ENCODE data around the gene CXXC5.
A peak's percentile ranks its signal among the peaks of the same experiment; 100 is the strongest.
"Not testable (repeated sequence)": the region's sequence is repeated elsewhere in the genome, so short reads cannot be mapped to it uniquely, and the experiment has no call there.

Gene CXXC5

GRCh38 chr5:139611703-139612584 lies 36.2 kb upstream of the CXXC5 start:
- no peak overlapping the region for H3K4me3 ChIP-seq (ENCODE audit: low read depth, low read length)
- POLR2A ChIA-PET: no interaction called here
- CTCF ChIA-PET: interaction anchor here (1.2 to 4.3 kb wide), 5 partner anchors 8 to 189 kb away, joined by 3 to 32 read pairs (median 5); no protein-coding TSS in a partner anchor
- no peak for DNase-seq (ENCODE audit: low read depth, low spot score)
- TF ChIP-seq, protein P1, sequence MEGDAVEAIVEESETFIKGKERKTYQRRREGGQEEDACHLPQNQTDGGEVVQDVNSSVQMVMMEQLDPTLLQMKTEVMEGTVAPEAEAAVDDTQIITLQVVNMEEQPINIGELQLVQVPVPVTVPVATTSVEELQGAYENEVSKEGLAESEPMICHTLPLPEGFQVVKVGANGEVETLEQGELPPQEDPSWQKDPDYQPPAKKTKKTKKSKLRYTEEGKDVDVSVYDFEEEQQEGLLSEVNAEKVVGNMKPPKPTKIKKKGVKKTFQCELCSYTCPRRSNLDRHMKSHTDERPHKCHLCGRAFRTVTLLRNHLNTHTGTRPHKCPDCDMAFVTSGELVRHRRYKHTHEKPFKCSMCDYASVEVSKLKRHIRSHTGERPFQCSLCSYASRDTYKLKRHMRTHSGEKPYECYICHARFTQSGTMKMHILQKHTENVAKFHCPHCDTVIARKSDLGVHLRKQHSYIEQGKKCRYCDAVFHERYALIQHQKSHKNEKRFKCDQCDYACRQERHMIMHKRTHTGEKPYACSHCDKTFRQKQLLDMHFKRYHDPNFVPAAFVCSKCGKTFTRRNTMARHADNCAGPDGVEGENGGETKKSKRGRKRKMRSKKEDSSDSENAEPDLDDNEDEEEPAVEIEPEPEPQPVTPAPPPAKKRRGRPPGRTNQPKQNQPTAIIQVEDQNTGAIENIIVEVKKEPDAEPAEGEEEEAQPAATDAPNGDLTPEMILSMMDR (IDR thresholded peaks at IDR 0.05; ENCODE audit: insufficient read depth, low read length, missing control alignments): no peak

- ChIA-PET POLR2A (no interaction called here), CTCF (interaction anchor here (1.1 to 5.6 kb wide), 4 partner anchors 13 to 156 kb away, joined by 3 to 35 read pairs (median 4); no protein-coding TSS in a partner anchor)
- no peak overlapping the region for H3K4me3 ChIP-seq (ENCODE audit: low read depth, low read length)
- no peak for DNase-seq (ENCODE audit: low read depth, low spot score)
- TF ChIP-seq, protein P1 (IDR thresholded peaks at IDR 0.05; ENCODE audit: insufficient read depth, low read length, missing control alignments): no peak
Measured at GRCh38 chr5:139619861-139620260, 28.3 kb upstream of the CXXC5 start.

DNA sequence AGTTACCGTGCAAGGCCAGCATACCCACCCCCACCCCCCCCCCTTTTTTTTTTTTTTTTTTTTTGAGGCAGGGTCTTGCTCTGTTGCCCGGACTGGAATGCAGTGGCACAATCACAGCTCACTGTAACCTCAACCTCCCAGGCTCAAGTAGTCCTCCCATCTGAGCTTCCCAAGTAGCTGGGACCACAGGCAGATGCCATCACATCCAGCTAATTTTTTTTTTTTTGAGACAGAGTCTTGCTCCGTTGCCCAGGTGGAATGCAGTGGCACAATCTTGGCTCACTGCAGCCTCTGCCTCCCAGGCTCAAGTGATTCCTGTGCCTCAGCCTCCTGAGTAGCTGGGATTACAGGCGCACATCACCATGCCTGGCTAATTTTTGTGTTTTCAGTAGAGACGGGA lies 22.8 kb upstream of the CXXC5 start:
- DNase-seq (ENCODE audit: low read depth, low spot score); POLR2A ChIA-PET; H3K4me3 ChIP-seq (ENCODE audit: low read depth, low read length): not testable (repeated sequence)
- CTCF ChIA-PET: interaction anchor here (2.0 to 3.6 kb wide), 3 partner anchors 11 to 140 kb away, joined by 6 to 37 read pairs (median 13); no protein-coding TSS in a partner anchor

DNA sequence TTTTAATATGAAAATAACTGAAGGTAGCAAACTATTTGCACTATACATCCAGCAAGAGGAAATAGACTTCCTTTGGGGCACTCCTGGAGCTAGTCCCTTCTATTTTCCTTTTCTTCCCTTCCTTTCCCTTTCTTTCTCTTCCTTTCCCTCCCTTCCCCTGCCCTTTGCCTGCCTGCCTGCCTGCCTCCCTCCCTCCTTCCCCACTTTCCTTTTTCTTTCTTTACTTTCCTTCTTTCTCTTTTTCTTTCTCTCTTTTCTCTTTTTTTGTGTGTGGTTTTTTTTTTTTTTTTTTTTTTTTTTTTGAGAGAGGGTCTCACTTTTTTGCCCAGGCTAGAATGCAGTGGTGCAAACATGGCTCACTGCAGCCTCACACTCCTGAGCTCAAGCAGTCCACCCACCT lies 17.3 kb upstream of the CXXC5 start:
- CTCF ChIA-PET: interaction anchor here (0.8 to 15.0 kb wide), 12 partner anchors 13 to 209 kb away, joined by 3 to 795 read pairs (median 40); partner anchors contain the start of gene CXXC5
- no peak overlapping the region for H3K4me3 ChIP-seq (ENCODE audit: low read depth, low read length)
- POLR2A ChIA-PET: no interaction called here

DNA sequence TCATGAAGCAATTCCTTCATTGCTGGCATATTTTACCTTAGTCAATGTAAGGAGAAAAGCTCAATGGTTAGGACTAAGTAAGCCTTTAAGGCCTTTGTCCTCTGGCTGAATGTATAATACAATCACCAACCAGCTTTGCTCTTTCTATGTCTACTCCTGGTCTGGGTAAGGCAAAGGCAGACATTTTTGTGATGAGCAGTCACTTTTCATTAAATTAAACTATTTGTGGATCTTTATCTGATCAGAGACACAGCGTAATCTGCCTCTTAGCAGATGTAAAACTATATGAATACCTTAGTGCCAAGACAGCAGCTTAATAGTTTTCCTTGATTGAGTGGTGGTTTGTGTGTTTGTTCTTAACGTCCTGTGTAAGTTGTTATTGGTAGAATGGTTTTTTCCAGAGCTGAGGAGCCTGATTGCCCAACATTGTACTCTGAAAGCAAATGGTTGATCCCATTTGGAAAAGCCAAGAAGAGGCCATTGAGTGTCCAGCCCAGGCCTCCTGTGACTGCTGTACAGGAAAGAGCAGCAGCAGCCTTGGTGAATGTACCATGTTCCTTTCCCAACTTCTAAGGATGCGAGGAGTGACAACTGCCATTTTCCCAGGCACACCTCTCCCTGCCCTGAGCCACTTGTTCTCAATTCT lies 16.5 kb upstream of the CXXC5 start:
- ChIA-PET POLR2A (interaction anchor here (0.6 kb wide), 1 partner anchor 351 kb away, joined by 4 read pairs; no protein-coding TSS in a partner anchor), CTCF (interaction anchor here (0.6 to 15.0 kb wide), 31 partner anchors 8 to 831 kb away, joined by 3 to 795 read pairs (median 6); partner anchors contain the start of gene CXXC5)
- DNase-seq (ENCODE audit: low read depth, low spot score): no peak
- TF ChIP-seq, protein P1 (IDR thresholded peaks at IDR 0.05; ENCODE audit: insufficient read depth, low read length, missing control alignments): no peak
- H3K4me3 ChIP-seq (ENCODE audit: low read depth, low read length): no peak overlapping the region

More for the DNA sequence above, 17.3 kb upstream of the CXXC5 start:
- TF ChIP-seq, protein P1 (IDR thresholded peaks at IDR 0.05; ENCODE audit: insufficient read depth, low read length, missing control alignments): no peak
- no peak for DNase-seq (ENCODE audit: low read depth, low spot score)

DNA sequence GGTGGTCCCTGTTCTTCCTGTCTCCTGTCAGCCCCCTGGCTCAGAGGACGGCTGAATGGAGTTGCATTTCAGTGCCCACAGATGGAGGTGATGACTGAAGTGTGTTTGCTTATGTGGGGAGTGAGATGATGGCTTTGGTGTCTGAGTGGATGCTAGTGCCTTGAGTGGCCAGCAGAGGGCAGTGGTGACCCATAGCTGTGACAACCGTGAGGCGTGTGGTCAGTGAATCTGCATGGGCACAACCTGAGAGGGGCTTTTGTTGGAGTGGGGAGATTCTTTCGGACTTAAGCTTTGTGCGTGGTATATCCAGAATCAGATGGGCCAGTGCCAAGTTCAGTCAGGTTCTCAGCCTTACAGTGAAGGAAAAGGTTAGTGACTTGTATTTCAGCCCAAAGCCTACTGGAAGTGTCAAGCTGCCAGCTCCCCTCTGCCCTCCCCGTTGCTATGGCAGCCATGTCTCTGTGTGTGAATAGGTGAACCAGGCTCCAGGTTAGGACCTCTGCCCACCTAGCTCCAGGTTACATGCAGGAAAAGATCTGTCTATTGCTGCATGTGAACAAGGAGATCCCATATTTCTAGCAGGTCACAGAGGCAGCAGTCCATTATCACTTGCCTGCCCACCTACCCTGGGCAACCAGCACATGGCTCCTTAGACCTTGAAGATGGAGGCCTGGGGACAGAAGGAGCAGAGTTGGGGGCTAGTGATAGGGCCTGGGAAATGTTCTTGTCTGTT lies 14.7 kb upstream of the CXXC5 start:
- no peak for DNase-seq (ENCODE audit: low read depth, low spot score)
- POLR2A ChIA-PET: interaction anchor here (1.2 kb wide), 1 partner anchor 27 kb away, joined by 4 read pairs; no protein-coding TSS in a partner anchor
- no peak overlapping the region for H3K4me3 ChIP-seq (ENCODE audit: low read depth, low read length)
- CTCF ChIA-PET: interaction anchor here (0.5 to 15.0 kb wide), 44 partner anchors 7 to 335 kb away, joined by 3 to 795 read pairs (median 7); partner anchors contain the start of genes CXXC5 and SPATA24
- TF ChIP-seq, protein P1 (IDR thresholded peaks at IDR 0.05; ENCODE audit: insufficient read depth, low read length, missing control alignments): peak; percentile 95
